IMR-90 (cell line): ENCODE measurements around the gene RPS6KA4. TPM values are rescaled to one million over a fixed set of nuclear protein-coding genes. Genes with fewer than 3 reads are reported as not detected.

Experiments
- ATAC-seq: fragments of 200-7000 bp; cut with Tn5 transposase; 2 replicates; pipeline ENCODE4 v1.9.1; 2020; ENCODE audit warnings: low read depth, mild to moderate bottlenecking, moderate library complexity
- BruUV-seq: library from RNA; stranded (reverse); fragments of 400-500 nt; replicated peaks from 2 replicates; lab custom pipeline; 2021; lab: Mats Ljungman, UMichigan
- CTCF ChIA-PET: fragments of 300-600 bp; formaldehyde crosslinking; extraction: SDS; loops from one replicate; lab custom pipeline; 2021; ENCODE audit warnings: antibody characterized with exemption; lab: Yijun Ruan, JAX
- POLR2A ChIA-PET: fragments of 300-600 bp; sonication (Branson Sonifier 250); formaldehyde crosslinking; loops from one replicate; lab custom pipeline; 2022; ENCODE audit warnings: antibody characterized with exemption; ENCODE audit not compliant: unreplicated experiment; lab: Charles Lee
- DNase-seq: peaks from one replicate; pipeline ENCODE4 v3.0.0; 2013
- H2AFZ ChIP-seq: replicated peaks from 2 replicates; pipeline ENCODE3; 2013; ENCODE audit warnings: low read length, mild to moderate bottlenecking; ENCODE audit not compliant: poor library complexity
- H2AK5ac ChIP-seq: 2 replicates; pipeline ENCODE4 v1.6.1; 2013; ENCODE audit warnings: low read depth, low read length, inconsistent platforms
- H2AK9ac ChIP-seq: replicated peaks from 2 replicates; pipeline ENCODE3; 2013; ENCODE audit warnings: mild to moderate bottlenecking, low read depth, low read length, moderate library complexity; ENCODE audit not compliant: poor library complexity
- H2BK120ac ChIP-seq: 2 replicates; pipeline ENCODE4 v1.6.1; 2013; ENCODE audit warnings: low read depth, low read length, inconsistent platforms
- H2BK15ac ChIP-seq: 3 replicates; pipeline ENCODE4 v1.6.1; 2013; ENCODE audit warnings: low read depth, low read length, inconsistent platforms
- H2BK20ac ChIP-seq: 2 replicates; pipeline ENCODE4 v1.6.1; 2013; ENCODE audit warnings: low read depth, mild to moderate bottlenecking, inconsistent platforms, low read length, moderate library complexity
- H2BK5ac ChIP-seq: 2 replicates; pipeline ENCODE4 v1.6.1; 2013; ENCODE audit warnings: mild to moderate bottlenecking, low read depth, low read length, inconsistent platforms; ENCODE audit not compliant: poor library complexity, severe bottlenecking
- H3K14ac ChIP-seq: replicated peaks from 2 replicates; pipeline ENCODE4 v1.6.1; 2013; ENCODE audit warnings: low read depth, low read length, inconsistent platforms
- H3K18ac ChIP-seq: 2 replicates; pipeline ENCODE4 v1.6.1; 2013; ENCODE audit warnings: low read depth, low read length, control low read depth
- H3K23ac ChIP-seq: 2 replicates; pipeline ENCODE4 v1.6.1; 2013; ENCODE audit warnings: low read depth, low read length, inconsistent platforms
- H3K27ac ChIP-seq: 2 replicates; pipeline ENCODE4 v1.5.1; 2013; ENCODE audit warnings: mild to moderate bottlenecking, control low read depth, low read length; ENCODE audit not compliant: insufficient read depth
- H3K27me3 ChIP-seq: 2 replicates; pipeline ENCODE4 v1.6.1; 2013; ENCODE audit warnings: low read length; ENCODE audit not compliant: control insufficient read depth, insufficient read depth
- H3K36me3 ChIP-seq: 2 replicates; pipeline ENCODE4 v1.6.1; 2013; ENCODE audit warnings: low read length, mixed read lengths; ENCODE audit not compliant: control insufficient read depth, insufficient read depth
- H3K4ac ChIP-seq: 2 replicates; pipeline ENCODE4 v1.6.1; 2013; ENCODE audit warnings: low read depth, low read length, inconsistent platforms
- H3K4me1 ChIP-seq: 2 replicates; pipeline ENCODE4 v1.6.1; 2013; ENCODE audit warnings: low read length, mixed read lengths; ENCODE audit not compliant: control insufficient read depth, insufficient read depth
- H3K4me2 ChIP-seq: 2 replicates; pipeline ENCODE4 v1.6.1; 2013; ENCODE audit warnings: low read depth, mild to moderate bottlenecking, control low read depth, low read length, moderate library complexity
- H3K4me3 ChIP-seq: 2 replicates; pipeline ENCODE4 v1.5.1; 2013; ENCODE audit warnings: low read depth, mild to moderate bottlenecking, control low read depth, low read length, moderate library complexity; ENCODE audit not compliant: insufficient read depth
- H3K56ac ChIP-seq: 2 replicates; pipeline ENCODE4 v1.6.1; 2013; ENCODE audit warnings: low read length, inconsistent platforms; ENCODE audit not compliant: insufficient read depth; ENCODE audit errors: extremely low read depth
- H3K79me1 ChIP-seq, 2 experiments: 2 replicates each; pipeline ENCODE4 v1.6.1; 2013; ENCODE audit warnings: low read length in 2 of 2, inconsistent platforms in 1 of 2, low read depth in 1 of 2
- H3K9ac ChIP-seq: 2 replicates; pipeline ENCODE4 v1.6.1; 2013; ENCODE audit warnings: low read depth, low read length, control low read depth
- H3K9me1 ChIP-seq: 2 replicates; pipeline ENCODE4 v1.6.1; 2013; ENCODE audit warnings: low read length, inconsistent platforms; ENCODE audit not compliant: insufficient read depth
- H3K9me3 ChIP-seq: 2 replicates; pipeline ENCODE4 v1.6.1; 2013; ENCODE audit warnings: low read length; ENCODE audit not compliant: control insufficient read depth, insufficient read depth
- H4K20me1 ChIP-seq: 2 replicates; pipeline ENCODE4 v1.6.1; 2013; ENCODE audit warnings: low read length, inconsistent platforms; ENCODE audit not compliant: insufficient read depth
- H4K5ac ChIP-seq: 2 replicates; pipeline ENCODE4 v1.6.1; 2013; ENCODE audit warnings: mild to moderate bottlenecking, low read depth, low read length, control low read depth
- H4K8ac ChIP-seq, 2 experiments: 2 replicates each; pipeline ENCODE4 v1.6.1; 2013; ENCODE audit warnings: low read depth in 2 of 2, low read length in 2 of 2, control low read depth in 1 of 2, inconsistent platforms in 1 of 2
- H4K91ac ChIP-seq: 2 replicates; pipeline ENCODE4 v1.6.1; 2013; ENCODE audit warnings: low read depth, low read length, inconsistent platforms; ENCODE audit not compliant: insufficient read depth
- CTCF ChIP-seq: conservative IDR thresholded peaks from 2 replicates; pipeline ENCODE4 v1.5.1; 2012; ENCODE audit warnings: mild to moderate bottlenecking, low read depth, low read length, improper control_type of control experiment
- FOS ChIP-seq: fragments of 150-350 bp; IDR thresholded peaks from 2 replicates; pipeline ENCODE4 v1.6.1; 2016; ENCODE audit warnings: low read depth, low read length
- MXI1 ChIP-seq: IDR thresholded peaks from 2 replicates; pipeline ENCODE4 v1.6.1; 2012; ENCODE audit warnings: low read depth, mild to moderate bottlenecking, low read length, moderate library complexity, borderline replicate concordance
- POLR2A ChIP-seq: IDR thresholded peaks from 2 replicates; pipeline ENCODE4 v1.6.1; 2012; ENCODE audit warnings: mild to moderate bottlenecking, low read depth, low read length
- WGBS, 2 experiments: methylation state at CpG; one replicate each; pipeline versions ENCODE4 v1.1.5 to v1.1.7; 2013; ENCODE audit warnings: missing lambda C conversion rate in 2 of 2; ENCODE audit not compliant: insufficient read length in 1 of 2; ENCODE audit errors: extremely low coverage in 2 of 2; 5-methylcytosine and 5-hydroxymethylcytosine counted together
- dilution Hi-C: fragments of 300-500 bp; cut with HindIII; formaldehyde crosslinking; loops from one replicate; pipeline ENCODE4 v1.14.3; 2018; ENCODE audit warnings: low sequenced_read_pairs; ENCODE audit not compliant: unreplicated experiment
- in situ Hi-C: fragments of 300-500 bp; cut with MboI; formaldehyde crosslinking; loops from 3 replicates; pipeline ENCODE4 v1.14.3; 2019; ENCODE audit warnings: low sequenced_read_pairs, inconsistent platforms, mixed read lengths
- intact Hi-C: fragments of 100-400 bp; cut with micrococcal nuclease; formaldehyde crosslinking; loops from 2 replicates; pipeline ENCODE4 v1.10.0; 2022
- polyA plus RNA-seq, 3 experiments: library from polyadenylated mRNA; depleted of rRNA; stranded (reverse); fragments of >200 nt; gene quantifications; 2 replicates each; pipeline ENCODE4 v1.2.3, GENCODE V29; 2012; ENCODE audit warnings: low replicate concordance in 1 of 3
- total RNA-seq: library from RNA; depleted of rRNA; stranded (reverse); fragments of >200 nt; gene quantifications from 2 replicates; pipeline ENCODE4 v1.2.3, GENCODE V29; 2012

Gene RPS6KA4
- total and polyA plus RNA-seq, 2 of the 4 experiments (the other 2 are of a cell fraction), result 38.8 to 52.9 TPM

- no peak overlapping the region for H2BK20ac ChIP-seq
- H2BK15ac ChIP-seq, result no peak overlapping the region
- no peak overlapping the region for H3K4me2 ChIP-seq
- H2BK5ac ChIP-seq, result no peak overlapping the region
- H3K9me1 ChIP-seq, result no peaks in the 10 kb centered on the region
- TF ChIP-seq MXI1, result no peak
- TF ChIP-seq FOS, result no peak
- no peak for TF ChIP-seq CTCF
- TF ChIP-seq POLR2A, result no peak
- H3K79me1 ChIP-seq, result no peaks in the 10 kb centered on the region
- no peak overlapping the region for H3K4me3 ChIP-seq
- no peak overlapping the region for H3K4ac ChIP-seq
- DNase-seq (peak; percentile 6), ATAC-seq (peak; percentile 42)
- ChIA-PET POLR2A (no interaction called here), CTCF (no interaction called here)
- BruUV-seq, result no TSS peak
- no peak overlapping the region for H2AFZ ChIP-seq
- H3K4me1 ChIP-seq, result no peaks in the 10 kb centered on the region
- dilution Hi-C loops (no loop called here), intact Hi-C loops (no loop called here), in situ Hi-C loops (no loop called here)
- no peak overlapping the region for H4K5ac ChIP-seq
- no peak overlapping the region for H3K56ac ChIP-seq
- peaks cover 5% of the 10 kb centered on the region for H3K9me3 ChIP-seq
- WGBS, 2 experiments, result 33% methylated on average over 2 of the region's 10 CpGs; no CpG with 5 or more reads in 1 of the 2 experiments
- no peak overlapping the region for H3K27ac ChIP-seq
- H3K27me3 ChIP-seq, result peaks cover 39% of the 10 kb centered on the region
- no peak overlapping the region for H3K18ac ChIP-seq
- H4K8ac ChIP-seq, result no peak overlapping the region
- no peak overlapping the region for H4K91ac ChIP-seq
- H2AK9ac ChIP-seq, result no peak overlapping the region
- H3K9ac ChIP-seq, result no peak overlapping the region
- H4K20me1 ChIP-seq, result no peaks in the 10 kb centered on the region
- no peak overlapping the region for H3K23ac ChIP-seq
- no peak overlapping the region for H2BK120ac ChIP-seq
- H2AK5ac ChIP-seq, result no peak overlapping the region
- H3K36me3 ChIP-seq, result no peaks in the 10 kb centered on the region
- no peak overlapping the region for H3K14ac ChIP-seq
Measured at GRCh38 chr11:64406221-64406946, 47.4 kb downstream of the RPS6KA4 start.
